ENCODE data around the gene ECT2L. TPM values are rescaled to one million over a fixed set of nuclear protein-coding genes. Genes with fewer than 3 reads are reported as not detected.

The ECT2L gene
- polyA plus RNA-seq, 1 donor, result 0.17 TPM

DNA sequence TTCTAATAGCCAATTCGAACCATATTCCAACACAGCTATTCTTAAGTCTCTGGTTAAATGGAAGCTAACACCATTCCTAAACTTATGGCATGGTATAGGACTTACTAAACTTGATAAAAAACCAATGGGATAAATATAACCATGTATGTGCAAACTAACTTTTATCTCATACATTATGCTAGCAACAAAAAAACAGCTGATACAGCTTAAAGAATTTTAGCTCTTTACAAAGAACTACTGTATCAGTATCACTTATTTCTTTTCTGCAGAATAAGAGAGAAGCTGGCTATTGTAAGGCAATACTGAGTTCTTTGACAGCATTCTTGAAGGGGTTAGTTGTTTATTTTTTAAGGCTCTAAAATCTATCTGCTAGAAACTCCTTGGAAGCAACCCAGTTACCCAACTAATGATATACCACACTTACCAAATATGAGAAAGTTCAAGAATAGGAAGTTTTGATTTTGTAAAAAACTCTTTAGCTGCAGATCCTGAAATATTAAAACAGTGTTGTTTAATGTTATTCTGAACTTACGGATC is 147.3 kb downstream of the ECT2L start:
- DNase-seq, result no peak

GRCh38 chr6:138944412-138944811 is 148.5 kb downstream of the ECT2L start:
- no peak for DNase-seq

GRCh38 chr6:138945354-138945753 is 149.5 kb downstream of the ECT2L start:
- DNase-seq, result no peak

DNA sequence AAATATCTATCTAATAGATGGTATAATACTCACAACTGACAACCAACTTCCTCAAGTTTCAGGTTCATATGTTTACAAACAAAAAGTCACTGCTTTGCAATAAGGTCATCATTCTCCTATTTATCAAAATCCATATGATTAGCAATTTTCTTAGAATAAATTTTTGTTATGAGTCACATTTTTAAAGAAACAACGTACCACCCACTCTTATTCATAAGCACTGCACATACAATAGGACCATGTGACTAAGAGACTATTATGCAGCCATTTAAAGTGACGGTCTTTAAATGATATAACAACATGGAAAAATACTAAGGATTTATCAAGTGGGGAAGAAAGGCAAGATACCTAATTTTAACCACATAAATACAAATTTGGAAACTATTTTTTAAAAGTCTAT is 152.1 kb downstream of the ECT2L start:
- no peak for DNase-seq

DNA sequence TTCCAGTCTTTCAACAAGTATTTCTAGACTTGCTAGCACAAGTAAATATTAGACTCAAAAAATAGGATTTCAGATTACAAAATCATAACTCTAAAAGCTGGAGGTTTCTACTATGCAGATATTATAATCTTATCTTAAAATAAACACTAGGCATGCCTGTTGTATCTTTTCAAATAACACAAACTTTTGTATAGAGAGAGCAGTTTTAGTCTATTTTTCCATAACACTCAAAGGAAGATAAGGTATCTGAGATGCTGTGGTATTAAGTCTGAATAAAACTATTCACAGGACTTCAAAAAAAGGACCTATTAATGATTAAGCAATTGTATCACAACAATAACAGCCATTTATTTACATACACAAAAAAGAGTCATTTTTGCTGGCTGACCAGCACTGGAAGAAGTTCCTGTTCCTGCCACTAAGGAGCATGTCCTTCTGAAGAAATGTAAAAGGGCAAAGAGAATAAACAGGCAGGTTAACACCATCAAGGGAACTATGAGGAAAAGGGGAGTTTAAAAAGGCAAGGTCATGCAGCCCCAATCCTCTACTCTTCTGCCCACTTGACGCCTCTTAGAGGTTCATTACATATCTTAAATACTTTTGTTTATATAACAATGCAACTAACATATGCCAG is 152.8 kb downstream of the ECT2L start:
- no peak for DNase-seq

- no peak for DNase-seq
Observed at GRCh38 chr6:138953451-138953850, 157.6 kb downstream of the ECT2L start.

Other genes starting within 250 kb of the ECT2L start
- 12.2 TPM for gene CCDC28A, start 22.3 kb upstream of the ECT2L start, polyA plus RNA-seq (ENCODE audit: insufficient read length)
- 41.8 TPM for gene REPS1, start 192.2 kb downstream of the ECT2L start, polyA plus RNA-seq (ENCODE audit: insufficient read length)
- gene ABRACL, start 232.7 kb downstream of the ECT2L start, polyA plus RNA-seq (ENCODE audit: insufficient read length), result 15.4 TPM

All from hindlimb muscle (tissue), 1 donor.